HG03135 (cell line): Measurements from ENCODE around the gene C1QTNF1.
"Not testable (repeated sequence)": the region's sequence is repeated elsewhere in the genome, so short reads cannot be mapped to it uniquely, and the experiment has no call there.

Experiments used
- ATAC-seq: cut with Tn5 transposase; IDR thresholded peaks from one replicate; pipeline ENCODE4 v1.9.1; 2021; ENCODE audit warnings: mild to moderate bottlenecking, moderate library complexity; ENCODE audit not compliant: unreplicated experiment

The C1QTNF1 gene

GRCh38 chr17:79022507-79022991 is 1.4 kb upstream of the C1QTNF1 start:
- no peak for ATAC-seq

GRCh38 chr17:79023180-79023705 is 726 bp upstream of the C1QTNF1 start:
- ATAC-seq, result no peak

DNA sequence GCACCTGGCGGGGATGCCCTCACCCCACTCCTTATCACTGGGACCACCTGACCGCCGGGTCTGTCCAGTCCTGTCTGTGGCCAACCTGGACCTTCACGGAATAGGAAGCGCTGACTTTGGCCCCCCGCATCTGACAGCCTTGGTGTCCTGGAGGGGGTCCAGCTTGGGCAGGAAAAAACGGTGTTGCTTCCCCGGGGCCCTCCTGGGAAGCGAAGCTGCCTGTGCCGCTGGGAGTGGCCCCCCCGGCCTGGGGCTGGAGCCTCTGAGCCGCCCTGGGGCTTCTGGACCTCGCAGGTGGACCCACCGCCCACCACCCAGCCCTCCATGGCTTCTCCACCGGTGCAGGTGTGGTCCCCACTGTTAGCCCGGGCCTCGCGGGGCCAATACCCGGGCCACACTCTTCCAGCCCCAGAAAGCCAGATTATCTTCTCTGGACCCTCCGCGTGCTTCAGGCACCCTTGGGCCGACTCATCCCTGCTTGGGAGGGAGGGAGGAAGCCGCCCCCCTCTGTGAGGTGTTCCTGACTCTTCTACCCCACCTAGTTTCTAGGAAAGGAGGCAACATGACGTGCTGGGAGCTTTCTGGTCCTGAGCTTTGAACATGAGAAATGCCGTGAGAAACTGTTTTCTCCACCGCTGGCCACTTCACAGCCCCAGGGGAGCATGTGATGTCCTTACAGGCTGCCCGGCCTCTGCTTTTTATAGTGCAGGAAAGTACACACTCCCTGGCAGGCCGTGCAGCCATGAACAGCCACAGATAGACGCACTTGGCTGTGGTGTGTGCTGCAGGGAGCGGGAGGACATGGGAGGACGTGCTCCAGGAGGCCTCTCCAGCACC is 1.1 kb downstream of the C1QTNF1 start:
- no peak for ATAC-seq

- no peak for ATAC-seq
Observed at GRCh38 chr17:79026376-79027273, 2.7 kb downstream of the C1QTNF1 start.

DNA sequence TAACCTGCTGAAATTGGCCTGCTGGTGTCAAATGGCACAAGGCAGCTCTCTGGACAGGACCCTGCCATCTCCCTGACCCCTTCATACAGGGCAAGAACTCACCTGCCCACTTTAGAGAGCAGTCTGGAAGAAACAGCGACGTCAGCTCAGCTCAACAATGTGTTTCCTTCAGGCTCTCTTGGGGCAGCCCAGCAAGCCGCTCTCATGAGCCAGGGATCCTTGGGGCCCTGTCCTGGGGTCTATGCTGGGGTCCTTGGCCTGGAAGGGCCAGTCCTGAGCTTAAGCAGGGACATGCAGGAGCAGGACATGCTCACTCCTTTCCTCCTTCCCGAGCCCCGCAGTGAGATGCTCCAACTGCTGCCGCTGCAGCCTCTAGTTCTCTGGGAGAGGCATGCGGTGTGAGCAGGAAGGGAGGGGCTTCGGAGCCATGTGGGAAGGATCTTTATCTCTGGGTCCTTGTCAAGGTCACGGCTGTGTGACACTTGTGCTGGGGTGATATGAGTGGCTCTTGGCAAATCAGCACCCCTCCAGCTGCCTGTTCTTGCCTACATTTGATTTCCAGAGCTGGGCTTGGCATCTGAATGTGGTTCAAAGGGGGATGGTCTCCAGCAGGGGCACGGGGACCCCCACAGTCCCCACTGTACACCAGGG is 3.4 kb downstream of the C1QTNF1 start:
- ATAC-seq, result no peak

DNA sequence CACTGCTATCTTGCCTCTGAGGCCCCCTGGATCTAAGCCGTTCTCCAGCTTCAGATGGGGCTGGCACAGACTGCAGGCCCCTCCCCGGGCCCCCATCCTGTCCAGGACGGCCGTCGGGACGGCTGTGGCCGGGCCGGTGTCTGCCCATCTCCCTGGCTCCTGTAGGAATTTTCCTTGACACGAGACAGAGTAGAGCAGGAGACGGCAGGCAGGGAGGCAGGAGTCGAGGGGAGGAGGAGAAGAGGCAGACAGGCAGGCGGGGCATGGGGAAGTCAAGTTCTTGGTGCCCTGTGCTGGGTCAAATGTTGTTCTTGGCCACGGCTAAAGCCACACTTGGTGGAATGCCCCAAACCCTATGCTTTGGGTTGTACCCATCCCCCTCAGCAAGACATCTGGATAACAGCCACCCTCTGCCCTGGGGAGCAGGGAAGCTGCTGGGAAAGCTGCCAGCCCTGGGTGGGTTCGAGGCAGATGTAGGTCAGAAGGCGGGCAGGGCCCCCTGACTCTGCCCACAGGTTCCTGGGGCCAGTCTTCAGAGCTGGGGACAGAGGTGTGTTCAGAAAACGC is 4.0 kb downstream of the C1QTNF1 start:
- no peak for ATAC-seq

DNA sequence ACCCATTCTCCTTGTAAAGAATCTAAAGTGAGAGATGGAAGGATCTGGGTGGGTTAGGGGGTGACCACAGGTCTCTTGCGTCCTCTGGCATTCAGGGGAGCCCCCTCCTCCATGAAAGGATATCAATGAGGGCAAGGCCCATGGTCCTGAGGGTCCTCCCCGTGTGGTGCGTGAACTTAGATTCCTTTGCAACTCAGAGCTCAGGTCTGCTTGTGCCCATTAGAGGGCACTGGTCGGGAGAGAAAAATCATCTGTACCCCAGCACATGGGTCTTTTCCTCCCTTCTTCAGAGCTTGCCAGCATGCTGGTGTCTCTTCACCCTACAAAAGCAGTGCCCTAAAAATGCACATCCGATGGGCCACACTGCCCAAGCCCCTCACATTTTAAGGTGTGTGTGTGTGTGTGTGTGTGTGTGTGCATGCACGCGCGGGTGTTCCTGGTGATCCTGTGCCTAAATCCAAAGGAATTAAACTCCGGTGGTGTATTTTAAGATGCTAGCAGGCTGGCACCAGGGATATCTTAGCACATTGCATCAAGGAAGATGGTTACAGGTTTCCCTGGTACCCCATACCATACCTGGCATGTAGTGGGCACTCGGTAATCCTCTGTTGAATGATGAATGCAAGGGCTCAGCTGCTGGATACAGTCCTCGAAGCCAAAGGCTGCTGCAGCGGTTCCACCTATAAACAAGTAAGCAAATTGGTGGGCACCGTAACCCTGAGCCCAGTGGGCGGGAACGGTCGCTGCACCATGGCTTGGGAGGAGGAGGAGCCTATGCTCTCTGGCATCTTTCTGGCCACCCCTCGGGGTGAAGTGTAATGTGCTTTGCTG is 4.7 kb downstream of the C1QTNF1 start:
- no peak for ATAC-seq

GRCh38 chr17:79029327-79030009 is 5.5 kb downstream of the C1QTNF1 start:
- ATAC-seq, result no peak

DNA sequence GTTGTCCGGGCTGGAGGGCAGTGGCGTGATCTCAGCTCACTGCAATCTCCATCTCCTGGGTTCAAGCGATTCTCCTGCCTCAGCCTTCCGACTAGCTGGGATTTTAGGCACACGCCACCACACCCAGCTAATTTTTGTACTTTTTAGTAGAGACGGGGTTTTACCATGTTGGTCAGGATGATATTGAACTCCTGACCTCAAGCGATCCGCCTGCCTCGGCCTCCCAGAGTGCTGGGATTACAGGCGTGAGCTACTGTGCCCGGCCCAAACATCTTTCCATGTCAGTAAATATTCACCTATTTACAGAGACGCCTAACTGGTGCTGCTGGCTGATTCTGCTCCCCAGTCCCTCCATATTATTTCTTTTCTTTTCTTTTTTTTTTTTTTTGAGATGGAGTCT is 6.7 kb downstream of the C1QTNF1 start:
- not testable (repeated sequence) for ATAC-seq

- ATAC-seq, result no peak
Observed at GRCh38 chr17:79031996-79032875, 8.3 kb downstream of the C1QTNF1 start.

- no peak for ATAC-seq
Observed at GRCh38 chr17:79033046-79033616, 9.2 kb downstream of the C1QTNF1 start.

DNA sequence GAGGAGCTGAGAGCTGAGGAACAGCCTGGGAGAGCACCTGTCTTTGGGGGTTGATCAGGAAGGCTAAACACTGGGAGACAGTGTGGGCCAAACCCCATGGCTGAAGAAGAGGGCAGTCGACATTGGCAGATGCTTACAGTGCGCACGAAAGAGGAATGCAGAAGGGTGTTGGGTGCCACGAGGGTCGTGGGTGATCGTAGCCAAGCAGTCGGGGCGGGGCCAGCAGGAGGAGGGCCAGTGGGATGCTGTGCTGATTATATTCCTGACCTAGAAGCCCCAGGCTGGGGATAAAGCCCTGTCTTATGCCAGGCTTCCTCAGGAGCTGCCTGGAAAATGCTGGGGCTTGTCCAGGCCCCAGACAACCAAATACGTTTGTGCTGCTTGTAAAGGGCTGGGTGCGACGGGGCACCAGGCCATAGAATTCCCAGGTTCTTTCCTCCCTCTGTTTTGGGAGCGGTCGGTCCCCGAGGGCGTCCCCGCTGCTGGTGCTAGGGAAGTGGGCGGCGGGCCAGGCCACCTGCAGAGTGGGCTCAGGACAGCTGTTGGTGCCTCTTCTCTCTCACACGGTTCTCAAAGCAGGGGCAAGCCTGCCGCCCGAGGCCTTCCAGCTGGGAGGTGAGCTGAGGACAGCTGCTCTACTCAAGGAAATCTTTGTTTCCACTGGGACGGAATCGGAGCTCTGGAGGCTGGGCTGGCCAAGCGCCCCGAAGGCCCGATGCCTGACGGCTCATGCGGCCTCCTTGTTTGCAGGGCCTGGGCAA is 10.0 kb downstream of the C1QTNF1 start:
- no peak for ATAC-seq

- ATAC-seq, result no peak
Observed at GRCh38 chr17:79034931-79035485, 11.0 kb downstream of the C1QTNF1 start.

DNA sequence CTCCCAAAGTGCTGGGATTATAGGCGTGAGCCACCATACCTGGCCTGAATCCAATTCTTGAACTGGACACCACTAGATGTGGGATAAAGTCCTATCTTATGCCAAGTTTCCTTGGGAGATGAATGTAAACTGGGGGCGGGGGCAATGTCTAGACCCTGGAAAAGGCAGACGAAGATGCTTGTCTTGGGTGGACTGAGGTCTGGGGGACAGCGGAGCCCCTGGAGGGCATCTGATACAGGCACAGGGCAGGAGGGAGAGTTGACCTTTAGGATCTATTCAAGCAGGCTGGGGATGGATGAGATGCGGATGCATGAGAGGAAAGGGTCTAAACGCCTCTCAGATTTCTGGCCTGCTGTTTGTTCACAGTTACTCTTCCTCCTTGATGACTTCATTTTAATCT is 11.7 kb downstream of the C1QTNF1 start:
- no peak for ATAC-seq

DNA sequence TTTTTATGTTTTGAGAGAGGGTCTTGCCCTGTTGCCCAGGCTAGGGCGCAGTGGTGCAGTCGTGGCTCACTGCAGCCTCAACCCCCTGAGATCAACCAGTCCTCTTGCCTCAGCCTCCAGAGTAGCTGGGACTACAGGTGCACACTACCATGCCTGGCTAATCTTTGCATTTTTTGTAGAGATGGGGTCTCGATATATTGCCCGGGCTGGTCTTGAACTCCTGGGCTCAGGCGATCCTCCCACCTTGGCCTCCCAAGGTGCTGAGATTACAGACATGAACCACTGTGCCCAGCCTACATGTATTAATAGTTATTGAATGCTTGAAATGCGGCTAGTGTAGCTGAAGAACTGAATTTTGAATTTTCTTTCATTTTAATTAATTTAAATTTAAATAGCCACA is 12.2 kb downstream of the C1QTNF1 start:
- no peak for ATAC-seq

- no peak for ATAC-seq
Observed at GRCh38 chr17:79036596-79036995, 12.6 kb downstream of the C1QTNF1 start.
